ENCODE data around the gene NEMP1.
"Not testable (repeated sequence)": the region's sequence is repeated elsewhere in the genome, so short reads cannot be mapped to it uniquely, and the experiment has no call there.

The NEMP1 gene

DNA sequence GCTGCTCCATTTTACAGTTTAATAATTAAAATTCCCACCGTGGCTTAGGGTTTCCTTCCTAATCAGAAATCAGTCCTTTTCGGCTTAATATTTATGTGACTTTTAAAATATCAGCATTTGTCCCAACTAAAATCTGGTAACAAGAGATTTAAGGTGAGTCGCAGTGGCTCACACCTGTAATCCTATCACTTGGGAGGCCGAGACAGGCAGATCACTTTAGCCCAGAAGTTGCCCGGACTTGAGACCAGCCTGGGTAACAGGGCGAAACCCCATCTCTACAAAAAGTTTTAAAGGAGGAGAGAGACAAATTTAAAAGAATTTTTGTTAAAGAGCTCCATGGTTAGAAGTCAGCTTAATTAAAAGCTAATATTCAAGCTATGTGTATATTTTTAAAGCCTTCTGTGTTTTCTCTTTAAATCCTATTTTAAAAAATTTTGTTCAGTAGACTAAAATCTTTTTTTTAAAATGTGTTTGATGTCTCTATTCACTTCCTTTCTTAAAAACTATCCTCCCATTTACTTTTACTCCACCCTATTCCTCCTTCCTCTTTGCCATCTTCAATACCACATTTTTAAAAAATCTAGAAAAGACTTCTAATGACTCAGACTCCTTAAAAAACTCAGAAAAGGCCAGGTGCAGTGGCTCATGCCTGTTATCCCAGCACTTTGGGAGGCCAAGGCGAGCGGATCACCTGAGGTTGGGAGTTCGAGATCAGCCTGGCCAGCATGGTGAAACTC is 58.4 kb downstream of the NEMP1 start:
- POLR2A ChIA-PET = no interaction called here
- Histone ChIP-seq H3K4me3 (ENCODE audit: control insufficient read depth in 1 of 7, extremely low read depth in 1 of 7, insufficient read depth in 4 of 7, low read depth in 2 of 7, low read length in 6 of 7) (no peak overlapping the region), H3K4me1 (ENCODE audit: control extremely low read depth in 1 of 4, control insufficient read depth in 4 of 4, insufficient read depth in 4 of 4, low read length in 3 of 4) (no peaks in the 10 kb centered on the region)

DNA sequence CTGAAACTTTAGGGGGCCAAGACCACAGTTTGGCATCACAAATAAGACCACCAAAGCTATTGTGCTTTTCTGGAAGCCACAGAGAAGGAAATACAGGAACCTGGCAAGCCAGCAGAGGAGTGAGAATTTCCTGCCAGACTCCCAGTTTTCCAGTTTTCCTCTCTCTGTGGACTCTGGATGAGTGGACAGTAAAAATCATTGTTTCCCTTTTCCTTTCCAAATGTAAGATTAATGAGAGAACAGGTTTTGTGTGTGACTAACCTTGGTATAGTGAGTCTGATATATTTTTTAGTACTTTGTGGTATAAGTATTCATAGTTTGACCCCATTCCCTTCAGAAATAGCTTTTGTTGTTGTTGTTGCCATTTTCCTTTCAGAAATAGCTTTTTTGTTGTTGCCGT is 59.7 kb downstream of the NEMP1 start:
- peaks cover 0 to 3% (median 0%) of the 10 kb centered on the region in 5 experiments for H3K27me3 ChIP-seq (replicated peaks in 2 of 5; ENCODE audit: control insufficient read depth in 4 of 5, insufficient read depth in 5 of 5, low read length in 4 of 5)
- no peaks in the 10 kb centered on the region for H3K4me1 ChIP-seq (ENCODE audit: control extremely low read depth in 1 of 4, control insufficient read depth in 4 of 4, insufficient read depth in 4 of 4, low read length in 3 of 4)
- H3K27ac ChIP-seq (ENCODE audit: insufficient read depth in 1 of 2, low read depth in 1 of 2, low read length in 2 of 2, poor library complexity in 1 of 2, severe bottlenecking in 2 of 2) = no peak overlapping the region
- H3K36me3 ChIP-seq (ENCODE audit: control insufficient read depth in 4 of 4, insufficient read depth in 4 of 4, low read length in 3 of 4) = no peaks in the 10 kb centered on the region
- DNase-seq = no peak
- CTCF ChIA-PET = interaction anchor here (0.9 to 4.5 kb wide), 9 partner anchors 9 to 179 kb away, joined by 3 to 28 read pairs (median 5); partner anchors contain the start of genes STAT6 and ZBTB39
- WGBS (ENCODE audit: insufficient coverage) = 100% methylated on average over 1 of the region's 1 CpG
- H3K9me3 ChIP-seq (ENCODE audit: control extremely low read depth in 1 of 5, control insufficient read depth in 4 of 5, insufficient read depth in 2 of 5, low read depth in 1 of 5, low read length in 4 of 5) = no peaks in the 10 kb centered on the region
- no peak overlapping the region for H3K4me3 ChIP-seq (ENCODE audit: control insufficient read depth in 1 of 7, extremely low read depth in 1 of 7, insufficient read depth in 4 of 7, low read depth in 2 of 7, low read length in 6 of 7)
- POLR2A ChIA-PET = no interaction called here

More for the DNA sequence above, 58.4 kb downstream of the NEMP1 start:
- DNase-seq = no peak
- CTCF ChIA-PET = interaction anchor here (0.6 to 4.3 kb wide), 6 partner anchors 8 to 267 kb away, joined by 3 to 11 read pairs (median 5); no protein-coding TSS in a partner anchor
- WGBS (ENCODE audit: insufficient coverage) = 92% methylated on average over 4 of the region's 9 CpGs
- H3K27me3 ChIP-seq (replicated peaks in 2 of 5; ENCODE audit: control insufficient read depth in 4 of 5, insufficient read depth in 5 of 5, low read length in 4 of 5) = peaks cover 0 to 3% (median 0%) of the 10 kb centered on the region in 5 experiments
- no peaks in the 10 kb centered on the region for H3K9me3 ChIP-seq (ENCODE audit: control extremely low read depth in 1 of 5, control insufficient read depth in 4 of 5, insufficient read depth in 2 of 5, low read depth in 1 of 5, low read length in 4 of 5)
- H3K27ac ChIP-seq (ENCODE audit: insufficient read depth in 1 of 2, low read depth in 1 of 2, low read length in 2 of 2, poor library complexity in 1 of 2, severe bottlenecking in 2 of 2) = no peak overlapping the region
- no peaks in the 10 kb centered on the region for H3K36me3 ChIP-seq (ENCODE audit: control insufficient read depth in 4 of 4, insufficient read depth in 4 of 4, low read length in 3 of 4)

DNA sequence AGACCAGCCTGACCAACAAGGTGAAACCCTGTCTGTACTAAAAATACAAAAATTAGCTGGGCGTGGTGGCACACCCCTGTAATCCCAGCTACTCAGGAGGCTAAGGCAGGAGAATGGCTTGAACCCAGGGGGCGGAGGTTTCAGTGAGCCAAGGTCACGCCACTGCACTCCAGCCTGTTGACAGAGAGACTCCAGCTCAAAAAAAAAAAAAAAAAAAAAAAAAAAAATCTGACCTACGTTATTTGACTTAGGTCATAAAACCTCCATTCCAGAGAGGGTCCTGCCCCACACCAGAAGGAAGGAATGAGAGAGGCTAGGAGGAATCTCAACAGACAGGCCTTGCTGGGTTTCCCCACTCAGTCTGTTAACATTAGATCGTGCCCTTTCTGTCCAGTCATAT is 60.2 kb downstream of the NEMP1 start:
- H3K4me3 ChIP-seq (ENCODE audit: control insufficient read depth in 1 of 7, extremely low read depth in 1 of 7, insufficient read depth in 4 of 7, low read depth in 2 of 7, low read length in 6 of 7); DNase-seq; H3K27me3 ChIP-seq (replicated peaks in 2 of 5; ENCODE audit: control insufficient read depth in 4 of 5, insufficient read depth in 5 of 5, low read length in 4 of 5); H3K36me3 ChIP-seq (ENCODE audit: control insufficient read depth in 4 of 4, insufficient read depth in 4 of 4, low read length in 3 of 4); POLR2A ChIA-PET; H3K9me3 ChIP-seq (ENCODE audit: control extremely low read depth in 1 of 5, control insufficient read depth in 4 of 5, insufficient read depth in 2 of 5, low read depth in 1 of 5, low read length in 4 of 5); H3K4me1 ChIP-seq (ENCODE audit: control extremely low read depth in 1 of 4, control insufficient read depth in 4 of 4, insufficient read depth in 4 of 4, low read length in 3 of 4); H3K27ac ChIP-seq (ENCODE audit: insufficient read depth in 1 of 2, low read depth in 1 of 2, low read length in 2 of 2, poor library complexity in 1 of 2, severe bottlenecking in 2 of 2): not testable (repeated sequence)
- CTCF ChIA-PET = interaction anchor here (0.9 to 4.5 kb wide), 9 partner anchors 9 to 178 kb away, joined by 3 to 28 read pairs (median 5); partner anchors contain the start of genes STAT6 and ZBTB39
- 100% methylated on average over 3 of the region's 5 CpGs for WGBS (ENCODE audit: insufficient coverage)

DNA sequence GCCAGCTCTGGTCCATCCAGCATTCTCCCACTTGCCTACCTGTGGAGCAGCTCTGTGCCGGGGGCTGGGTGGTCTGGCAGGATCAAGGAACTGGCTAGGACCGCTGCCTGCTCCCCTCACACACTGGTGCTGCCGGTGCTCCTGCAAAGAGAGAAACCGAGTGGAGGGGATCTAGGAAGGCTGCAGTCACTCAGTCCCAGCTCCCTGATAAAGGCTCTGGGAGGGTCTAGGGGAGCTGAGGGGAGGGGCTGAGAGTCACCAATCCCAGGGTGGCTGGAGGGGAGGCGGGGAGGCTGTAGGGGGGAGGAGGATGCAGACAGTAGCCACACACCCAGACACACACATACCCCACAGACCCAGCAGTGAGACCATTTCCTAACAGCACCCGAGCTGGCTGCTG is 62.2 kb downstream of the NEMP1 start, which contains the start of gene TAC3:
TSS of gene TAC3 (minus strand) at position 182 of the 400 bp plus-strand sequence. CDS start 732 bp downstream, outside the sequence.
- Histone ChIP-seq H3K36me3 (ENCODE audit: control insufficient read depth in 4 of 4, insufficient read depth in 4 of 4, low read length in 3 of 4) (no peaks in the 10 kb centered on the region), H3K27me3 (replicated peaks in 2 of 5; ENCODE audit: control insufficient read depth in 4 of 5, insufficient read depth in 5 of 5, low read length in 4 of 5) (peaks cover 0 to 8% (median 0%) of the 10 kb centered on the region in 5 experiments), H3K4me1 (ENCODE audit: control extremely low read depth in 1 of 4, control insufficient read depth in 4 of 4, insufficient read depth in 4 of 4, low read length in 3 of 4) (no peaks in the 10 kb centered on the region), H3K27ac (ENCODE audit: insufficient read depth in 1 of 2, low read depth in 1 of 2, low read length in 2 of 2, poor library complexity in 1 of 2, severe bottlenecking in 2 of 2) (no peak within 1 kb of the TSS), H3K9me3 (ENCODE audit: control extremely low read depth in 1 of 5, control insufficient read depth in 4 of 5, insufficient read depth in 2 of 5, low read depth in 1 of 5, low read length in 4 of 5) (no peaks in the 10 kb centered on the region), H3K4me3 (ENCODE audit: control insufficient read depth in 1 of 7, extremely low read depth in 1 of 7, insufficient read depth in 4 of 7, low read depth in 2 of 7, low read length in 6 of 7) (no peak within 1 kb of the TSS)
- ChIA-PET CTCF (interaction anchor here (0.6 to 4.5 kb wide), 16 partner anchors 8 to 176 kb away, joined by 3 to 28 read pairs (median 4); partner anchors contain the start of genes MYO1A and ZBTB39), POLR2A (interaction anchor here (0.7 kb wide), 1 partner anchor 15 kb away, joined by 3 read pairs; no protein-coding TSS in a partner anchor)
- DNase-seq = no peak
- WGBS (ENCODE audit: insufficient coverage) = 100% methylated on average over 3 of the region's 6 CpGs

DNA sequence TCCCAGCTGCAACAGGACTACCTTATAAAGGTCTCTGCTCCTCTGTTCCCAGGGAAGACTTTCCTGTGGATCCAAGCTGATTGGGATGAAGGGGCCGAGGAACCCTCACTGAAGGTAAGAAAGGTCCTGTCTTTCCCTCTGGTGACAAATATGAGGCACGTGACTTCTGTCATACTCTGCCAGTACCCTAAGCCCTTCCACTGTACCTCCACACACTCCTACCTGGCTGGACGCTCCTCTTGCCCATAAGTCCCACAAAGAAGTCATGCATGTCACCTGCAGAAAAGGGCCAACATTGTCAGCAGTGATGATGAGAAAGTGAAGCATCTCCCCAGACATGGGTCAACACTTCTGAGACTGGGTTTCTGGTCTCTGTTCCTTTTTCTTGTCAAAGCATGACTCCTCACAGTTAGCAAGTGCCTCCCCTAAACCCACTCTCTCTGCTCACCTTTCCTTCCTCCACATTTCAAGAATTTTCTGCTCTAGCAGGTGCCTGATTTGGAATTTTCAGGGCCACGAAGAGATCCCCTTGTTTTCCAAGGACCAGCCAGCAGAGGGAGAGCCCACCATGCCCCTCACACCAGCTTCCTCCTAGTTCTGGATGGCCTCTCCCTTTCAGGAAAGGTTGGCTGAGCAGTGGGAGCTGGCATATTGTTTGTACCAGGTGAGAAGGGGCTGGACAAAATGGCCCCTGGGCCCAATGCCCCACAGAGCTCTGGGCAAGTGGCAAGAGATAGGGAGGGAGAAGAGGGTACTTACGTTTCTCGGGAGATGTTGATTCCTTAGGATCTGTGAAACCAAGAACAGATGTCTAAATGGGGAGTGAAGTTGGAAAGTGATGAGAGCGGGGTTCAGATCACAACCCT is 65.8 kb downstream of the NEMP1 start:
- POLR2A ChIA-PET = interaction anchor here (0.5 kb wide), 1 partner anchor 250 kb away, joined by 4 read pairs; the partner anchor contains the start of gene HSD17B6
- DNase-seq = no peak
- Histone ChIP-seq H3K9me3 (ENCODE audit: control extremely low read depth in 1 of 5, control insufficient read depth in 4 of 5, insufficient read depth in 2 of 5, low read depth in 1 of 5, low read length in 4 of 5) (no peaks in the 10 kb centered on the region), H3K4me1 (ENCODE audit: control extremely low read depth in 1 of 4, control insufficient read depth in 4 of 4, insufficient read depth in 4 of 4, low read length in 3 of 4) (no peaks in the 10 kb centered on the region), H3K4me3 (ENCODE audit: control insufficient read depth in 1 of 7, extremely low read depth in 1 of 7, insufficient read depth in 4 of 7, low read depth in 2 of 7, low read length in 6 of 7) (no peak overlapping the region), H3K36me3 (ENCODE audit: control insufficient read depth in 4 of 4, insufficient read depth in 4 of 4, low read length in 3 of 4) (no peaks in the 10 kb centered on the region), H3K27me3 (replicated peaks in 2 of 5; ENCODE audit: control insufficient read depth in 4 of 5, insufficient read depth in 5 of 5, low read length in 4 of 5) (peaks cover 0 to 8% (median 0%) of the 10 kb centered on the region in 5 experiments), H3K27ac (ENCODE audit: insufficient read depth in 1 of 2, low read depth in 1 of 2, low read length in 2 of 2, poor library complexity in 1 of 2, severe bottlenecking in 2 of 2) (no peak overlapping the region)
- CTCF ChIA-PET = interaction anchor here (0.6 to 10.6 kb wide), 5 partner anchors 9 to 99 kb away, joined by 3 to 121 read pairs (median 4); no protein-coding TSS in a partner anchor
- WGBS (ENCODE audit: insufficient coverage) = 78% methylated on average over 5 of the region's 7 CpGs

DNA sequence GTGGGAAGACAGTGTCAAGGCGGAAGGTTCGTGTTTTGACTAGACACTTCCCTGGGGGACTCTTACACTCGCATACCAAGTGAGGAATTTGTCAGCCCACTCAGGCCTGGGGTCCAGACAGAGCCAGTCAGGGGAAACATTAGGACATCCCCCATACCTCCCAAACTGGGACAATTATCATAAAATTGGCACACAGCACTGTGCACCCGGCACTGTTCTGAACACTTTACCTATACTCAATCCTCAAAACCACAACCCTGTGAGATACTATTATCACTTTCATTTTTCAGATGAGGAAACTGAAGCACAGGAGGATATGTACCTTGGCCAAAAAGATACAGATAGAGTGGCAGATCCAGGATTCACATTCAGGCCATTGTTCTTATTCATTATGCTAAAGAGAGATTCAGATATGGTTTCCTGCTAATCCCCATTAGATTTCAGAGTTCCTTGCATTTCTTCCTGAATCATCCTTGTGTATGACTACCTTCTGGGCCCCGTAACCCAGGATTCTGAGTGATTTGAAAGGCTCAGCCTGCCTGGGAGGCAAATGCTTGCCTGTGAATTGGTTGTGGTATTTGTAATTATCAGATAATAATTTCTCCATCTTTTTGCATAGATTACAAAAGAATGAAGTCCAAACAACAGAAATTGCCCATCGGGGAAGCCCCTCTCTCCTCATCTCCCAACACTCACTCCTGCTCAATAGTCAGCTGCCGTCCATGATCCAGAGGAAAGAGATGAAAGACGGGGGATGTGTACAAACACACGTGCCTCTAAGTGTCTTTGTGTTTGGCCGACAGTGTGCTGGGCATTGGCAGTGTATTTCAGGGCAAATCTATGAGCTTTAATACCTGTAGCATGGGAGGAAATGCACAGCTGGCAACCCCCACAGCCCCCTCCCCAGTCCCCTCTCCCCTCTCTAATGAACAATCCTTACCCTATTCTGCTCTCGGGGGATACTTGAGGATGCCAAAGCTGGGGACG is 66.9 kb downstream of the NEMP1 start:
- Histone ChIP-seq H3K9me3 (ENCODE audit: control extremely low read depth in 1 of 5, control insufficient read depth in 4 of 5, insufficient read depth in 2 of 5, low read depth in 1 of 5, low read length in 4 of 5) (no peaks in the 10 kb centered on the region), H3K27me3 (replicated peaks in 2 of 5; ENCODE audit: control insufficient read depth in 4 of 5, insufficient read depth in 5 of 5, low read length in 4 of 5) (peaks cover 0 to 8% (median 0%) of the 10 kb centered on the region in 5 experiments), H3K27ac (ENCODE audit: insufficient read depth in 1 of 2, low read depth in 1 of 2, low read length in 2 of 2, poor library complexity in 1 of 2, severe bottlenecking in 2 of 2) (no peak overlapping the region), H3K4me3 (ENCODE audit: control insufficient read depth in 1 of 7, extremely low read depth in 1 of 7, insufficient read depth in 4 of 7, low read depth in 2 of 7, low read length in 6 of 7) (no peak overlapping the region), H3K4me1 (ENCODE audit: control extremely low read depth in 1 of 4, control insufficient read depth in 4 of 4, insufficient read depth in 4 of 4, low read length in 3 of 4) (peaks cover 0 to 7% (median 6%) of the 10 kb centered on the region in 4 experiments), H3K36me3 (ENCODE audit: control insufficient read depth in 4 of 4, insufficient read depth in 4 of 4, low read length in 3 of 4) (no peaks in the 10 kb centered on the region)
- DNase-seq = no peak
- ChIA-PET CTCF (interaction anchor here (0.6 to 10.6 kb wide), 14 partner anchors 10 to 256 kb away, joined by 3 to 121 read pairs (median 3); no protein-coding TSS in a partner anchor), POLR2A (no interaction called here)
- 100% methylated on average over 6 of the region's 12 CpGs for WGBS (ENCODE audit: insufficient coverage)
